OCI-M1 (cell line): ENCODE results near the gene OSBPL10.
"Not testable (repeated sequence)": the region's sequence is repeated elsewhere in the genome, so short reads cannot be mapped to it uniquely, and the experiment has no call there.

ENCODE experiments used
- DNase-seq: peaks from one replicate; lab custom pipeline; 2025; lab: John Stamatoyannopoulos, UW

Gene OSBPL10

GRCh38 chr3:31813686-31814085, 167.4 kb downstream of the OSBPL10 start:
- DNase-seq: no peak

DNA sequence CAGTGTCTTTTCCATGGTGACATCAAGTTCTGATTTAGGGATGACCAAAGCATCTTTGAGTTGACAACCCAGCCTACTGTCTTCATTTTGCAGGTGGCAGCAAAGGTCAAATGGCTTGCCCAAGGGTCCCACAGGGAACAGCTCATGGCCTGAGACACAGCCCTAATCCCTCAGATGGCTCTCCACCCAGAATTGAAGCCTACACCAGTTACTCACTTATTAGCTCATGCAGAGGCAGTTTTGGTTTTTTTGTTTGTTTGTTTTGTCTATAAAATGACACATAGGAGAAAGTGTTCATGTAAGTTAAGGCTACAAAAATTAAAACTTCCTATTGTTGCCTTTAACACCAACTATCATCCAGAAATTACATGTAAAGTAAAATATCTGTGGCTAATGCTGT, 167.9 kb downstream of the OSBPL10 start:
- no peak for DNase-seq

DNA sequence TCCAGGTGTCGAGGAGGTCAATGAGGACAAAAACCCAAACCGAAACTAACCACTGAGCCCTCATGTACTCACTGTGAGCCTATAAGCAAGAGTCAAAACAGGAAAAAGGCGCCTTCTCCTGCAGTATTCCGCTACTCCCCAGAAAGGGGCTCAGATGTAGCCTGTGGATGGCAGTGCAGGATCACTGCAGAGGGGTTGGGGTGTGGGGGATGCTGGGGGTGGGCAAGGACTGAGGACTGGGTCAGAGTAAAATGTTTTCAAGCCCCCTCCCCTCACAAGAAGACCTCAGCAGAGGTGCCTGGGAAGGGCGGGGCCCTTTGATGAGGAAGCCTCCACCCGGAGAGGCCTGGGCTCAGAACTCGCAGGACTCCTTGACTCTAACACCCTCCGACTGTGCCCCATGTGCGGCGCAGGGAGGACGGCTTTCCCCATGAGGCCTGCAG, 170.1 kb downstream of the OSBPL10 start:
- DNase-seq: no peak

DNA sequence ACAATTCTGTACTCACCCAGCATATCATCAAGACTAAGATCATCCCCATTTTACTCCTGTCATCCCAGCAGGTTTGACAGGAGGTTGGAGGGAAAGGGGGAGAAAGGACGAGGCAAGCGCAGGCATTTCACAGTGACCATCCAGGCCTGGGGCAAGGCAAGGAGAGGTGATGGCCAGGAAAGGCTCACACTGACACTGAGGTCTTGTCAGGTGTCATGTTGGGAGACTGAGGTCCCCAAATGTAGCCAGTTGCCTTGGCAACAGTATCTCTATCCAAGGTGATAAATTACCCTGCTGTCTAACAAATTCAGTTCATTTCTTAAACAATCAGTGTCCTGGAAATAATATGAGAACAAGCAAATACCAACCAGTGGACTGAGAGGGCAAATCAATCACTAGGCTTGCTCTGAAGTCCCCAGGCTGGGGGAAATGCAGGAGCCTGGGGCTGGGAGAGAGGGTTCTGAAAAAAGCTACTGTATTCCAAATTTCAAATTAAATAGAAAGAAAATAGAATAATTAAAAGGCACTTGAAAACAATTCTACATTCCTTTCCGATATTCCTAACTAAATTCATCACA, 172.8 kb downstream of the OSBPL10 start:
- no peak for DNase-seq

DNA sequence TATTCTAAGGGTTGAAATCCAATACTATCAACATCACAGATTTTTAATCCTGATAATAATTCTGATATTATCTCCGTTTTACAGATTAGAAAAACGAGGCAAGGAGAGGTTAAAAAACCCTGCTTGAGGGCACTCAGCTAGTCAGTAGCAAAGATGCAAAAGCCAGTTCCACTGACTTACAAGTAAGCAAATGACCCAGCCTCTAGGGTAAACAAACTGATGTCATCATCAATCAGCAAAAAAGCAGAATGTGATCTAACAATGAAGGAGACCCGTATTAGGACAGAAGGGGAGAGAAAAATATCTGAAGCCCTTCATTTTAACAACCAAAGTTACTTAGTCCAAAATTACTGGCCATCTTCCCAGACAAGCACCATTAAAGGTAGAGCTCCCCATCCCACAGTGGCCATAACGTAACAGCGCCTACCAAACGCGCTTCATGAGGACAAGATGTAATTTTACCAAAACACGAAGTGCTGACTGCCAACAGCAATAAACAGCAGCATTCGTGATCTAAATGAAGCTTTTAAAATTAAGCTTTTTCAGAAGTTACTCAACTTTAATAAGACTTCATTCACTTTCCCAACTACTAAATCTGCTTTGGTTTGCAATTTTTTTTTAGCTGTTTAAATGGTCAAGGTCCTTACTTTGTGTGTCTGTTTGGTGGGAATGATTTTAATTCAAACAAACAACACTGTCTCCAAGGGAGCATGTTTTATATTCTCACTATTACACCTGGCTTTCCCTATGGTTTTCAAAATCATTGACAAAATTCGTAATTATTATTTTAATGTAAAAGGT, 176.6 kb downstream of the OSBPL10 start:
- no peak for DNase-seq

DNA sequence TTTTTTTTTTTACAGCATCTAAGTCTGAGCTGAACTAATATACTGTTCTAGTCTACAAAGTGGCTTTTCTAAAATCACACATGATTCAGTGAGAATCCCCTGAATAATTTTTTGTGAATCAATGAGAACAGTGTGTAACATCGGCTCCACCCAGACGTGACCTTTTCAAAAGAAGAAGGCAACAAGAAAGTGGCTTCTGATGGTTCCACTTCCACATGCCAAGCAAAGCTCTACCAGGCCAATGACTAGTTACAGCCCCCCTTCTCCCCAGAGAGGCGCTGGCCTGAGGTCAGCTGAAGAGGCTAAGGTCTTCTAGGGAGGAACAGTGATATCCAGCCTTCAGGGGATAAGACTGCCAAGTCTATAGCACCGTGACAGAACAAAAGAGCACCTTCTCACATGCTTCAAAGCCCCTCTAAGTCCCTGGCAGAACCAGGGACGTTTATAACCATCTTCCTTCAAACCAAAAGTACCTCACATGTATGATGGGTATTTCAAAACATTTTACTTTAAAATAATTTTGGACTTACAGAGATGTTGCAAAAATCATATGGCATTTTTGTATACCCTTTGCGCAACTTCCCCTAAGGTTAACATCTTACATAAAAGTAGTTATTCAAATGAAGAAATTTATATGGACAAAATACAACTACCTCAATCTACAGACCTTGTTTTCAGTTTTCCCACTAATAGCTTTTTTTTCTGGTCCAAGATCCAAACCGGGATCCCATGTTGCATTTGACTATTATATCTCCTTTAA, 177.9 kb downstream of the OSBPL10 start:
- DNase-seq: no peak

GRCh38 chr3:31800436-31800835, 180.6 kb downstream of the OSBPL10 start:
- DNase-seq: no peak

DNA sequence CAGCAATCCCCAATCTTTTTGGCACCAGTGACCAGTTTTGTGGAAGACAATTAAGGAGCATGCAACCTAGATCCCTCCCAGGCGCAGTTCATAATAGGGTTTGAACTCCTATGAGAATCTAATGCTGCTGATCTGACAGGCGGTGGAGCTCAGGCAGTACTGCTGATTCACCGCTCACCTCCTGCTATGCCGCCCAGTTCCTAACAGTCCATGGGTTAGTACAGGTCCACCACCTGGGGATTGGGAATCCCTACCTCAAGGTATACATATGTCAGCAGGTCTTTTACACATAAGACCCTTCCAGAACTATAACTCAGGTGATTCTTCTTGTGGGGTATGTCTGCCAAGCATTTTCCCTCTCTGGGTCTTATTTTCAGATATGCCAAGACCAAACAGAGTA, 182.2 kb downstream of the OSBPL10 start:
- no peak for DNase-seq

- no peak for DNase-seq
Observed at GRCh38 chr3:31793821-31794220, 187.2 kb downstream of the OSBPL10 start.

- no peak for DNase-seq
Observed at GRCh38 chr3:31791090-31791430, 190.0 kb downstream of the OSBPL10 start.

- no peak for DNase-seq
Observed at GRCh38 chr3:31790193-31791089, 190.6 kb downstream of the OSBPL10 start.

- no peak for DNase-seq
Observed at GRCh38 chr3:31789429-31789828, 191.6 kb downstream of the OSBPL10 start.

DNA sequence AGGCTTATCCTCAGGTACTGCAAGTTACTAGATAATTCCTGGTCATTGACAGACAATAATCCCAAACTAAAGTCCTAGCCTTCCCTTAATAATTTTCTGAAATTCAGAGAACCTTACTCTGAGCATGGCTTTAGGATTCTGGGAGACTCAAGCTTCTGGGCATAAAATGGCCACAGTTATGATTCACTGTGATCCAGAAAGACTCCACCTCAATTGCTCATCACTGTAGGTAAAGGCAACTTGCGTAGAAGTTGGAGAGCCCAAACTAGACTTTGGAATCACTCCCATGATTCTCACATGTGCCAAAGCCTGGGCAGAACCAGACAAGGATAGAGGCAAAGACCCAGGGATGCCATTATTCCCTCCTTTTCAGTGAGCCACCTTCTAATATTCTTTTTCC, 195.3 kb downstream of the OSBPL10 start:
- no peak for DNase-seq

DNA sequence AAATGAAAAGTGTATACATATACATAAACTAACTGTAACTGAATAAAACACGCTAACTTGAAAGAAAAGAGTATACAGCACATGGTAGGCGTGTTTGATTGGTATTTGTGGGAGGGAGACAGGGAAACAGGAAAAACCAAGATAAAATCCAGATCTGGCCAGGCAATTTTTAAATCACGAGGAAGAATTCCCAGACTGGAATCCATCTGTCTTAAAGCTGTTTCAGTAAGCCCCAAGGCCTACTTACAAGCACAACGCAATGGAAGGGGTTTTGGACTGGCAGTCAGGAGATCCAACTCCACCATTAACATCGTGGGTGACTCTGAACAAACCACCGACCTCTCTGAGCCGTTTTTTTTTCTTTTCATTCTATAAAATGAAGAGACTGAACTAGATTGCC, 195.8 kb downstream of the OSBPL10 start:
- no peak for DNase-seq

DNA sequence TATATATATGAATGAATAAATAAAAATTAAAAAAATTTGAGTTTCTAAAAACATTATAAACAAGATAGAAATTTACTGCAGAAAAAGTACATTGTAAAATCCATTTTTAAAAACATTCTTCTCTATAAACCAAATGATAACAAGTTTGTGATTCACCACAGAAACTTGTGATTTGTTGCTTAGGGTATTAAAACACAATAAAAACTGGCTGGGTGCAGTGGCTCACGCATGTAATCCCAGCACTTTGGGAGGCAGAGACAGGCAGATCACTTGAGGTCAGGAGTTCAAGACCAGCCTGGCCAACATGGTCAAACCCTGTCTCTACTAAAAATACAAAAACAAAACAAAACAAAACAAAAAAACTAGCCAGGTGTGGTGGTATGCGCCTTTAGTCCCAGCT, 197.2 kb downstream of the OSBPL10 start:
- DNase-seq: not testable (repeated sequence)

GRCh38 chr3:31782306-31782705, 198.8 kb downstream of the OSBPL10 start:
- not testable (repeated sequence) for DNase-seq

DNA sequence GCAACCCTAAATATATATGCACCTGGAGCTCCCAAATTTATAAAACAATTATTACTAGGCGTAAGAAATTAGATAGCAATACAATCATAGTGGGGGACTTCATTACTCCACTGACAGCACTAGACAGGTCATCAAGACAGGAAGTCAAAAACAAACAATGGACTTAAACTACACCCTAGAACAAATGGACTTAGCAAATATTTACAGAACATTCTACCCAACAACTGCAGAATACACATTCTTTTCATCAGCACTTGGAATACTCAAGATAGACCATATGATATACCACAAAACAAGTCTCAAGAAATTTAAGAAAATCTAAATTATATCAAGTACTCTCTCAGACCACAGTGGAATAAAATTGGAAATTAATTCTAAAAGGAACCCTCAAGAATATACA, 201.5 kb downstream of the OSBPL10 start:
- DNase-seq: no peak

- DNase-seq: peak; percentile 27
Observed at GRCh38 chr3:31777887-31778286, 203.2 kb downstream of the OSBPL10 start.

GRCh38 chr3:31777092-31777491, 204.0 kb downstream of the OSBPL10 start:
- DNase-seq: no peak

DNA sequence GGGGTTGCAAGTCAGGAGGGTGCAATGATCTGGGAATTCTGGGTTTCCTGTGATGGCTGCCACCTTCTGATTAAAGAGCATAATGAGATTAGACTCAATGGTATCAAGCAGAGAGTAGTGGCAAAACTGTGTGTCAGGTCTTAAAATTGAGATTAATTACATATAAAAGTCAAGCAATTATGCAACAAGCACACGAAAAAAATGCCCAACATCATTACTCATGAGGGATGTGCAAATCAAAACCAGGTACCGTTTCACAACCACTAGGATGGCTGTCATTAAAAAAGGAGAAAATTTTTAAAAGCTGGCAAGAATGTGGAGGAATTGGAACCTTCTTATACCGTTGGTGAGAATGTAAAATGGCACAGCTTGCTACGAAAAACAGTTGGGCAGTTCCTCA, 205.0 kb downstream of the OSBPL10 start:
- no peak for DNase-seq

GRCh38 chr3:31775383-31775782, 205.7 kb downstream of the OSBPL10 start:
- no peak for DNase-seq
